Neural progenitor cell (in vitro differentiated cells): Measurements from ENCODE around the gene LRCOL1.

Source experiments
- EZH2 ChIP-seq: fragments of 200-600 bp; sonication (generic); IDR thresholded peaks from 2 replicates; pipeline ENCODE4 v1.6.1; 2017; ENCODE audit warnings: antibody characterized with exemption, mild to moderate bottlenecking, moderate library complexity
- EZH2phosphoT487 ChIP-seq: fragments of 200-600 bp; sonication (generic); IDR thresholded peaks from 2 replicates; pipeline ENCODE4 v1.6.1; 2017; ENCODE audit warnings: antibody characterized with exemption
- TF ChIP-seq, protein P1 (sequence below): fragments of 200-600 bp; sonication (generic); IDR thresholded peaks from 2 replicates; pipeline ENCODE4 v1.5.1; 2017; ENCODE audit warnings: antibody characterized with exemption, mild to moderate bottlenecking

DNA sequence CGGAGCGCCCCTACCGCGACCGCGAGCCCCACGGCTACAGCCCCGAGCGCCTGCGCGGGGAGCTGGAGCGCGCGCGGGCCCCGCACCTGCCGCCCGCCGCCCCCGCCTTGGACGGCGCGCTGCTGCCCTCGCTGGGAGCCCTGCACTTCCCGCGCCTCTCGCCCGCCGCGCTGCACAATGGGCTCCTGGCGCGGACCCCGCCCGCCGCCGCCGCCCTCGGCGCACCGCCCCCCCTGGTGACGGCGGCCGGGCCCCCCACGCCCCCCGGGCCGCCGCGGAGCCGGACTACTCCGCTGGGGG lies 27.0 kb downstream of the LRCOL1 start:
- TF ChIP-seq EZH2 (no peak), EZH2phosphoT487 (no peak)
- TF ChIP-seq, protein P1, sequence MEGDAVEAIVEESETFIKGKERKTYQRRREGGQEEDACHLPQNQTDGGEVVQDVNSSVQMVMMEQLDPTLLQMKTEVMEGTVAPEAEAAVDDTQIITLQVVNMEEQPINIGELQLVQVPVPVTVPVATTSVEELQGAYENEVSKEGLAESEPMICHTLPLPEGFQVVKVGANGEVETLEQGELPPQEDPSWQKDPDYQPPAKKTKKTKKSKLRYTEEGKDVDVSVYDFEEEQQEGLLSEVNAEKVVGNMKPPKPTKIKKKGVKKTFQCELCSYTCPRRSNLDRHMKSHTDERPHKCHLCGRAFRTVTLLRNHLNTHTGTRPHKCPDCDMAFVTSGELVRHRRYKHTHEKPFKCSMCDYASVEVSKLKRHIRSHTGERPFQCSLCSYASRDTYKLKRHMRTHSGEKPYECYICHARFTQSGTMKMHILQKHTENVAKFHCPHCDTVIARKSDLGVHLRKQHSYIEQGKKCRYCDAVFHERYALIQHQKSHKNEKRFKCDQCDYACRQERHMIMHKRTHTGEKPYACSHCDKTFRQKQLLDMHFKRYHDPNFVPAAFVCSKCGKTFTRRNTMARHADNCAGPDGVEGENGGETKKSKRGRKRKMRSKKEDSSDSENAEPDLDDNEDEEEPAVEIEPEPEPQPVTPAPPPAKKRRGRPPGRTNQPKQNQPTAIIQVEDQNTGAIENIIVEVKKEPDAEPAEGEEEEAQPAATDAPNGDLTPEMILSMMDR = no peak
